ENCODE measurements around the gene OPRM1. TPM values are rescaled to one million over a fixed set of nuclear protein-coding genes. Genes with fewer than 3 reads are reported as not detected.

OPRM1 gene
- total RNA-seq, 4 donors from 2014 or later: not detected

DNA sequence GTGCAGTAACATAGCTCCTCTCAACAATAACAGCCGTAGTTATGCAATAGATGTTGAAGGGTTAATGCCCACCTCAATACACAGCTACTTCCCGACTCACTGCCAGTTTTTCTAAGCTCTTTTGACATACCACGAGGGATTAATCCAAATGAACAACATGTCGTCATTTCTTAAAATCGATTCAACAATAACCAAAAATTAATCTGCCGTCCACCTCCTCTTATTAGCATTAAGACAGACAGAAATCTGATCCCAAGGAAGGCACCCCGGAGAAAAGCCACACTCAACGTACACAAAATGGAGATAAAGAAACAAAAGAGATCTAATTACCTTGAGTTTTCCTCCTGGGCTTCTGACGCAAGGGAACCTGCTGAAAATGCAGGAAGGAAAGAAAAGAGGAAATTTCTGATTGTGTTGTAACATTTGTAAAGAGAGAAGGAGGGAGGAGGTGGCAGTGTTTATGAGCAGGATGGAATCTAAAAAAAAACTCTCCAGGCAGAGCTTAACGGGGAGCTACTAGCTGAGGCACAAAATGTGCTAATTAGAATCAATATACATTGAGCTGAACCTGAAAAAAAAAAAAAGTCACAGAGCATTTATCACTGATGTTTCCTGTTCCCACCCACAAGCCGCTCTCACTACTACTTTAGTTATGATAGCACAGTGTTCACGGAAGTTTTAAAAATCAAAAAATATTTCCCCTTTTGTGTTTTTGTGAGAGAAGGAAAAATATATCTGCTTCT is 208.2 kb downstream of the OPRM1 start:
- no peak for DNase-seq (ENCODE audit: low spot score in 2 of 2)
- no peak for TF ChIP-seq EP300 (IDR thresholded peaks at IDR 0.05)
- Histone ChIP-seq H3K9me3 (no peaks in the 10 kb centered on the region), H3K36me3 (no peaks in the 10 kb centered on the region), H3K27ac (peak overlapping the region in 1 of 4 donors; percentile 21), H3K27me3 (no peaks in the 10 kb centered on the region), H3K4me1 (no peaks in the 10 kb centered on the region), H3K4me3 (peak overlapping the region in 2 of 4 donors; percentile 24 to 28)
- WGBS, 2 donors: 47 to 53% methylated on average over 12 of the region's 12 CpGs

DNA sequence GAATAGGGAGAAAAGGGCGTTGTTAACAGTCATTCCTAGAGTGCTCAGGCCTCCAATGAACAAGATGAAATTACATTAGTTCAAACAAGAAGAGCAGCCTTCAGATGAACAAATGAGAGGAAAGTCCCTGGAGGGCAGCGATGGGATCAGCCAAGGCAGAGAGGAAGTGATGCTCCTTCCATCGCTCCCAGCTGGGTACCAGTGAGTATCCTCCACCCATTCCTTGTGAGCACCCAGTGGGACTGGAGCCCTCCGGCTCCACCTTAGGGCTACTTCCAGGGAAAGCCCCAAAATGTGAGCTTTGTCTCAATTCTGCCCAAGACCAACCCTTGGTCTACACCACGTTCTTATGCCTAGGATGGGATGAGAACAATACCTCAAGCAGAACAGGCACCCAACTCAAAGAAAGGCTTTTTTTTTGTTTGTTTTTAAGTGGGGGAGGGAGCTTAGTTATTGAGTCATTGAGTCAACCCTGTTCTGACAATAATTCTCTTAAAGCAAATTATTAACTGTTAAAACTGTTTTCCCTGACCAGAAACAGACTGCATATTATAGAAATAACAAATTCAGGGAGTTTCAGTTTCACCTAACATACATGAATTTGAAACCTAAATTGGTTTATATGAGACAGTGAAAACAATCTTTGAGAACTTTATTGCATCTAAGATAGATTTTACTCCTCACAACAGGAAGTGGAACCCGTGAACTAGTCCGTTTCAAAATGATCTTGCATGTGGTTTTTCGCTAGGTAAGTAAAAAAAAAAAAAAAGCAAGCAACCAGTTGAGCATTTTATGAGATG is 210.7 kb downstream of the OPRM1 start:
- Histone ChIP-seq H3K4me1 (no peaks in the 10 kb centered on the region), H3K9me3 (peaks cover 0 to 1% (median under 1%) of the 10 kb centered on the region in 4 donors), H3K27ac (peak overlapping the region in 1 of 4 donors; percentile 72), H3K36me3 (no peaks in the 10 kb centered on the region), H3K27me3 (no peaks in the 10 kb centered on the region), H3K4me3 (no peak overlapping the region)
- 77 to 78% methylated on average over 8 of the region's 8 CpGs for WGBS, 2 donors
- no peak for DNase-seq (ENCODE audit: low spot score in 2 of 2)
- no peak for TF ChIP-seq EP300 (IDR thresholded peaks at IDR 0.05)
- TF ChIP-seq, protein P1, sequence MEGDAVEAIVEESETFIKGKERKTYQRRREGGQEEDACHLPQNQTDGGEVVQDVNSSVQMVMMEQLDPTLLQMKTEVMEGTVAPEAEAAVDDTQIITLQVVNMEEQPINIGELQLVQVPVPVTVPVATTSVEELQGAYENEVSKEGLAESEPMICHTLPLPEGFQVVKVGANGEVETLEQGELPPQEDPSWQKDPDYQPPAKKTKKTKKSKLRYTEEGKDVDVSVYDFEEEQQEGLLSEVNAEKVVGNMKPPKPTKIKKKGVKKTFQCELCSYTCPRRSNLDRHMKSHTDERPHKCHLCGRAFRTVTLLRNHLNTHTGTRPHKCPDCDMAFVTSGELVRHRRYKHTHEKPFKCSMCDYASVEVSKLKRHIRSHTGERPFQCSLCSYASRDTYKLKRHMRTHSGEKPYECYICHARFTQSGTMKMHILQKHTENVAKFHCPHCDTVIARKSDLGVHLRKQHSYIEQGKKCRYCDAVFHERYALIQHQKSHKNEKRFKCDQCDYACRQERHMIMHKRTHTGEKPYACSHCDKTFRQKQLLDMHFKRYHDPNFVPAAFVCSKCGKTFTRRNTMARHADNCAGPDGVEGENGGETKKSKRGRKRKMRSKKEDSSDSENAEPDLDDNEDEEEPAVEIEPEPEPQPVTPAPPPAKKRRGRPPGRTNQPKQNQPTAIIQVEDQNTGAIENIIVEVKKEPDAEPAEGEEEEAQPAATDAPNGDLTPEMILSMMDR (IDR thresholded peaks at IDR 0.05): no peak
- TF ChIP-seq POLR2A (IDR thresholded peaks at IDR 0.05): no peak

DNA sequence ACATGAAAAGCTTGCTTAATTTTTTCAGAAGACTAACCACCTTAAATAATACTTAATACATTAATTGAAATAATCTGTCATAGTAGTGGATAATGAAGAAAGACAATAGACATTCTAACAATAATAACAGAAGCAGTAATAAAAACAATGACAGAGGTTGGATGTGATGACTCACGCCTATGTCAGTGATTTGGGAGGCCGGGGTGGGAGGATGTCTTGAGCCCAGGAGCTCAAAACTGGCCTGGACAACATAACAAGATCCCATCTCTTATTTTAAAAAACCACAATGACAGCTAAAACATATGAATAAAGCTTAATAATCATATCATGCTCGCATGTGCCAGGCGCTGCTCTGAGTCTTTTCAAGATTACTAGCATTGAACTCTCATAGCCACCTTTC is 212.1 kb downstream of the OPRM1 start:
- H3K27ac ChIP-seq: no peak overlapping the region
- peaks cover 0 to 15% (median 5%) of the 10 kb centered on the region in 4 donors for H3K9me3 ChIP-seq
- no peak overlapping the region for H3K4me3 ChIP-seq
- WGBS, 2 donors: 88 to 92% methylated on average over 4 of the region's 4 CpGs
- H3K4me1 ChIP-seq: no peaks in the 10 kb centered on the region
- no peaks in the 10 kb centered on the region for H3K27me3 ChIP-seq
- TF ChIP-seq POLR2A (IDR thresholded peaks at IDR 0.05): no peak
- TF ChIP-seq, protein P1 (IDR thresholded peaks at IDR 0.05): no peak
- no peak for TF ChIP-seq EP300 (IDR thresholded peaks at IDR 0.05)
- no peaks in the 10 kb centered on the region for H3K36me3 ChIP-seq
- DNase-seq (ENCODE audit: low spot score in 2 of 2): no peak

DNA sequence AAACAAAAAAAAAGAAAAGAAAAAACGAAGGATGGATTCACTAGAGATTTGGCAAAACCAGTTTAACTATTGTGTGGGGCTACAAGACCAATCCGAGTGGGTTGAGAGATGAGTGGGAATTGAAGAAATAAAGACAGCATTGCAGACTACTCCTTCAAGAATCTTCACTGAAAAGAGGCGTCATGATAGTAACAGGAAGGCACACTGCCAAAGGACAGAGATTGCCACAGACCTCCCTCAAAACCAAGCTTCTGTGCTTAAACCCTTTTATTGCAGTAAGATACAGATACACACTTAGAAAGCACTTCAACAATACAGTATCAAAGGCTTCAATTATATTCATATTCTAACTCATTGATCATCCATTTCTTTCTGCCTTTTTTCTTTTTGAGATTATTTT is 213.6 kb downstream of the OPRM1 start:
- Histone ChIP-seq H3K27me3 (no peaks in the 10 kb centered on the region), H3K36me3 (no peaks in the 10 kb centered on the region), H3K4me3 (no peak overlapping the region), H3K27ac (no peak overlapping the region), H3K4me1 (no peaks in the 10 kb centered on the region), H3K9me3 (peaks cover 0 to 15% (median 5%) of the 10 kb centered on the region in 4 donors)
- TF ChIP-seq POLR2A (IDR thresholded peaks at IDR 0.05) (no peak), EP300 (IDR thresholded peaks at IDR 0.05) (no peak)
- TF ChIP-seq, protein P1 (IDR thresholded peaks at IDR 0.05): no peak
- peak in 1 of 2 donors; percentile 15 for DNase-seq (ENCODE audit: low spot score in 2 of 2)
- 57 to 64% methylated on average over 3 of the region's 3 CpGs for WGBS, 2 donors

DNA sequence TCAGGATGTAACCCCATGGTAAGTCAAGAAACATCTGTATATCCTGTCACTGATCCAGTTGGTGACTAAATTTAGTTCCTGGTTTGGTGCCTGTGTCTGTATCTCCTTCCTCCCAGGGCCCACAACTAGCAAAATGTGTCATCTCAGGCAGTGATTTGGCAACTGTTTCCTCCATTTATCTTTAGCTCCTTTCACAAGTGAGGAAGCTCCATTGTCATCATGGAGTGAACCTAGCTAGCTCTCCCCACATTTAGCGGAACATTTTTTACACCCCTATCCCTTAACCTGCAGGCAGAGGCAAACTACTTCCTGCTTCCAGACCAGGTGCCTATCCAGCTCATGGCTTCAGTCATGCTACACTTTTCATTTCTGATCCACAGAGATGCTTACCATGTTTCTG is 218.0 kb downstream of the OPRM1 start:
- H3K4me1 ChIP-seq: no peaks in the 10 kb centered on the region
- no peak overlapping the region for H3K27ac ChIP-seq
- H3K4me3 ChIP-seq: no peak overlapping the region
- H3K36me3 ChIP-seq: no peaks in the 10 kb centered on the region
- no peak for DNase-seq (ENCODE audit: low spot score in 2 of 2)
- TF ChIP-seq EP300 (IDR thresholded peaks at IDR 0.05) (peak in 1 of 2 donors; percentile 71), POLR2A (IDR thresholded peaks at IDR 0.05) (no peak)
- WGBS, 2 donors: 85 to 96% methylated on average over 1 of the region's 1 CpG
- H3K27me3 ChIP-seq: no peaks in the 10 kb centered on the region
- H3K9me3 ChIP-seq: peaks cover 0 to 15% (median 5%) of the 10 kb centered on the region in 4 donors
